A549 (cell line): ENCODE measurements around the gene BIRC7.

Experiments
- CHD2 ChIP-seq: fragments of 150-350 bp; IDR thresholded peaks from 2 replicates; pipeline ENCODE4 v1.6.1; 2014; ENCODE audit warnings: low read length; ENCODE audit not compliant: partially characterized antibody
- CTCF ChIP-seq: fragments of >200 bp; sonication (Bioruptor Twin); formaldehyde crosslinking; IDR thresholded peaks from 3 replicates; pipeline ENCODE4 v1.5.1; 2016
- RFX5 ChIP-seq: fragments of 450-650 bp; IDR thresholded peaks from 2 replicates; pipeline ENCODE4 v1.7.1; 2014; ENCODE audit warnings: antibody characterized with exemption, mild to moderate bottlenecking, moderate library complexity

GRCh38 chr20:63188641-63189321, 46.9 kb upstream of the BIRC7 start:
- TF ChIP-seq CTCF (no peak), RFX5 (no peak), CHD2 (no peak)
